IPS-15b (cell line): ENCODE measurements around the gene ELAVL2.

ENCODE experiments used
- H3K27me3 ChIP-seq: one replicate; pipeline ENCODE4 v1.6.1; 2013; ENCODE audit warnings: low read length; ENCODE audit not compliant: control insufficient read depth, insufficient read depth
- H3K36me3 ChIP-seq: one replicate; pipeline ENCODE4 v1.6.1; 2013; ENCODE audit warnings: low read length; ENCODE audit not compliant: control insufficient read depth, insufficient read depth
- H3K4me1 ChIP-seq: one replicate; pipeline ENCODE4 v1.6.1; 2013; ENCODE audit warnings: mild to moderate bottlenecking, low read length; ENCODE audit not compliant: control insufficient read depth, insufficient read depth
- H3K4me3 ChIP-seq: one replicate; pipeline ENCODE4 v1.5.1; 2013; ENCODE audit warnings: low read depth, low read length
- H3K9ac ChIP-seq: one replicate; pipeline ENCODE4 v1.6.1; 2013; ENCODE audit warnings: low read depth, mild to moderate bottlenecking, low read length
- H3K9me3 ChIP-seq: one replicate; pipeline ENCODE4 v1.6.1; 2013; ENCODE audit warnings: mild to moderate bottlenecking, low read length; ENCODE audit not compliant: control insufficient read depth, insufficient read depth

ELAVL2 gene

GRCh38 chr9:23830476-23830805 is 4.4 kb upstream of the ELAVL2 start:
- Histone ChIP-seq H3K9ac (no peak overlapping the region), H3K4me1 (peaks cover 4% of the 10 kb centered on the region), H3K36me3 (no peaks in the 10 kb centered on the region), H3K9me3 (no peaks in the 10 kb centered on the region), H3K4me3 (peak overlapping the region; percentile 45), H3K27me3 (peaks cover 69% of the 10 kb centered on the region)

GRCh38 chr9:23829580-23830475 is 3.8 kb upstream of the ELAVL2 start:
- Histone ChIP-seq H3K9ac (no peak overlapping the region), H3K27me3 (peaks cover 75% of the 10 kb centered on the region), H3K36me3 (no peaks in the 10 kb centered on the region), H3K9me3 (no peaks in the 10 kb centered on the region), H3K4me3 (peak overlapping the region; percentile 45), H3K4me1 (peaks cover 5% of the 10 kb centered on the region)

GRCh38 chr9:23825700-23826099 is 340 bp downstream of the ELAVL2 start:
- Histone ChIP-seq H3K36me3 (no peaks in the 10 kb centered on the region), H3K4me3 (peak overlapping the region; percentile 79), H3K9ac (no peak overlapping the region), H3K27me3 (peaks cover 74% of the 10 kb centered on the region), H3K4me1 (peaks cover 8% of the 10 kb centered on the region), H3K9me3 (no peaks in the 10 kb centered on the region)

GRCh38 chr9:23824830-23825591 is 1.0 kb downstream of the ELAVL2 start:
- Histone ChIP-seq H3K4me3 (peak overlapping the region; percentile 79), H3K9me3 (no peaks in the 10 kb centered on the region), H3K9ac (no peak overlapping the region), H3K27me3 (peaks cover 74% of the 10 kb centered on the region), H3K36me3 (no peaks in the 10 kb centered on the region), H3K4me1 (peaks cover 8% of the 10 kb centered on the region)

- peak overlapping the region; percentile 79 for H3K4me3 ChIP-seq
- no peak overlapping the region for H3K9ac ChIP-seq
- no peaks in the 10 kb centered on the region for H3K9me3 ChIP-seq
- H3K36me3 ChIP-seq: no peaks in the 10 kb centered on the region
- H3K4me1 ChIP-seq: peaks cover 12% of the 10 kb centered on the region
- H3K27me3 ChIP-seq: peaks cover 68% of the 10 kb centered on the region
These were observed 1.8 kb downstream of the ELAVL2 start for GRCh38 chr9:23823986-23824829.

- H3K9ac ChIP-seq: no peak overlapping the region
- peak overlapping the region; percentile 79 for H3K4me3 ChIP-seq
- peaks cover 60% of the 10 kb centered on the region for H3K27me3 ChIP-seq
- peaks cover 17% of the 10 kb centered on the region for H3K4me1 ChIP-seq
- H3K36me3 ChIP-seq: no peaks in the 10 kb centered on the region
- no peaks in the 10 kb centered on the region for H3K9me3 ChIP-seq
These were observed 2.8 kb downstream of the ELAVL2 start for GRCh38 chr9:23823269-23823668.

GRCh38 chr9:23822261-23823169 is 3.5 kb downstream of the ELAVL2 start:
- Histone ChIP-seq H3K4me1 (peaks cover 17% of the 10 kb centered on the region), H3K4me3 (peak overlapping the region; percentile 79), H3K9ac (no peak overlapping the region)

GRCh38 chr9:23821375-23822181 is 4.5 kb downstream of the ELAVL2 start:
- Histone ChIP-seq H3K9me3 (no peaks in the 10 kb centered on the region), H3K27me3 (peaks cover 43% of the 10 kb centered on the region), H3K9ac (peak overlapping the region; percentile 57), H3K36me3 (no peaks in the 10 kb centered on the region), H3K4me3 (peak overlapping the region; percentile 79), H3K4me1 (peaks cover 19% of the 10 kb centered on the region)

More at GRCh38 chr9:23822261-23823169, 3.5 kb downstream of the ELAVL2 start:
- no peaks in the 10 kb centered on the region for H3K9me3 ChIP-seq
- no peaks in the 10 kb centered on the region for H3K36me3 ChIP-seq
- peaks cover 53% of the 10 kb centered on the region for H3K27me3 ChIP-seq

GRCh38 chr9:23820451-23821374 is 5.3 kb downstream of the ELAVL2 start:
- no peaks in the 10 kb centered on the region for H3K36me3 ChIP-seq
- peak overlapping the region; percentile 57 for H3K9ac ChIP-seq
- H3K9me3 ChIP-seq: no peaks in the 10 kb centered on the region
- H3K4me1 ChIP-seq: peaks cover 18% of the 10 kb centered on the region
- H3K27me3 ChIP-seq: peaks cover 41% of the 10 kb centered on the region
- H3K4me3 ChIP-seq: peak overlapping the region; percentile 79
